DMS153 (cell line): ENCODE data around the gene KLHL36.

ENCODE experiments used
- DNase-seq: peaks from one replicate; lab custom pipeline; 2025; lab: John Stamatoyannopoulos, UW

Gene KLHL36

GRCh38 chr16:84647828-84648594 lies at the start of gene KLHL36:
Gene KLHL36, plus strand, starts transcription at chr16:84648511. Its CDS starts 2,357 bp downstream, at chr16:84650868.
- no peak for DNase-seq

- peak; percentile 53 for DNase-seq
Observed at GRCh38 chr16:84599521-84600202, 48.6 kb upstream of the KLHL36 start.

- DNase-seq: no peak
Observed at GRCh38 chr16:84600343-84601229, 47.7 kb upstream of the KLHL36 start.

- no peak for DNase-seq
Observed at GRCh38 chr16:84603140-84603816, 45.0 kb upstream of the KLHL36 start.

- DNase-seq: no peak
Observed at GRCh38 chr16:84603940-84604339, 44.4 kb upstream of the KLHL36 start.

GRCh38 chr16:84604477-84605013 lies 43.8 kb upstream of the KLHL36 start:
- no peak for DNase-seq

- no peak for DNase-seq
Observed at GRCh38 chr16:84605339-84605848, 42.9 kb upstream of the KLHL36 start.

- no peak for DNase-seq
Observed at GRCh38 chr16:84606081-84606875, 42.0 kb upstream of the KLHL36 start.

GRCh38 chr16:84607061-84607460 lies 41.2 kb upstream of the KLHL36 start:
- DNase-seq: no peak

GRCh38 chr16:84607694-84608093 lies 40.6 kb upstream of the KLHL36 start:
- no peak for DNase-seq

GRCh38 chr16:84608282-84608681 lies 40.0 kb upstream of the KLHL36 start:
- no peak for DNase-seq

GRCh38 chr16:84609563-84610177 lies 38.6 kb upstream of the KLHL36 start:
- DNase-seq: no peak

- DNase-seq: no peak
Observed at GRCh38 chr16:84610376-84610775, 37.9 kb upstream of the KLHL36 start.

GRCh38 chr16:84611041-84611440 lies 37.3 kb upstream of the KLHL36 start:
- no peak for DNase-seq

GRCh38 chr16:84612686-84613085 lies 35.6 kb upstream of the KLHL36 start:
- no peak for DNase-seq

- DNase-seq: no peak
Observed at GRCh38 chr16:84613408-84614072, 34.8 kb upstream of the KLHL36 start.

GRCh38 chr16:84614073-84614459 lies 34.2 kb upstream of the KLHL36 start:
- DNase-seq: no peak

- DNase-seq: no peak
Observed at GRCh38 chr16:84614623-84614967, 33.7 kb upstream of the KLHL36 start.

GRCh38 chr16:84614968-84615813 lies 33.1 kb upstream of the KLHL36 start:
- peak; percentile 14 for DNase-seq
